Spleen (tissue), 11 donors: ENCODE results near the gene PTTG1IP. TPM values are rescaled to one million over a fixed set of nuclear protein-coding genes. Genes with fewer than 3 reads are reported as not detected.

ENCODE experiments used
- DNase-seq: peaks from one replicate; pipeline ENCODE4 v3.0.0-alpha.2; 2020
- H3K27ac ChIP-seq, 8 donors: fragments of 200-600 bp; sonication (generic) in 7 of 8; 1 replicate in 4 of 8; 2 replicates in 4 of 8; pipeline versions ENCODE4 v1.5.0 to v1.8.0; 2016 to 2021; ENCODE audit warnings: inconsistent platforms in 4 of 8, mild to moderate bottlenecking in 4 of 8, moderate library complexity in 1 of 8
- H3K27me3 ChIP-seq, 7 donors: fragments of 200-600 bp; sonication (generic) in 6 of 7; replicated peaks in 1 of 7; 1 replicate in 4 of 7; 2 replicates in 3 of 7; pipeline versions ENCODE4 v1.5.0 to v1.8.0; 2016 to 2021; ENCODE audit warnings: inconsistent platforms in 3 of 7, mild to moderate bottlenecking in 1 of 7
- H3K36me3 ChIP-seq, 6 donors: fragments of 200-600 bp; sonication (generic) in 5 of 6; 1 replicate in 4 of 6; 2 replicates in 2 of 6; pipeline versions ENCODE4 v1.5.0 to v1.8.0; 2016 to 2021; ENCODE audit warnings: inconsistent platforms in 2 of 6
- H3K4me1 ChIP-seq, 6 donors: fragments of 200-600 bp; sonication (generic) in 5 of 6; 1 replicate in 3 of 6; 2 replicates in 3 of 6; pipeline versions ENCODE4 v1.5.0 to v1.8.0; 2016 to 2021; ENCODE audit warnings: inconsistent platforms in 3 of 6
- H3K4me3 ChIP-seq, 8 donors: fragments of 200-600 bp; sonication (generic) in 7 of 8; 1 replicate in 4 of 8; 2 replicates in 4 of 8; pipeline versions ENCODE4 v1.5.0 to v1.8.0; 2016 to 2021; ENCODE audit warnings: inconsistent platforms in 4 of 8, mild to moderate bottlenecking in 4 of 8, moderate library complexity in 2 of 8
- H3K9me3 ChIP-seq, 8 donors: fragments of 200-600 bp; sonication (generic) in 7 of 8; 1 replicate in 4 of 8; 2 replicates in 4 of 8; pipeline versions ENCODE4 v1.5.0 to v1.8.0; 2016 to 2021; ENCODE audit warnings: inconsistent platforms in 4 of 8
- CTCF ChIP-seq, 11 experiments: fragments of 200-600 bp in 7 of 11; fragments of 450-650 bp in 4 of 11; sonication (generic) in 4 of 11; IDR thresholded peaks in 8 of 11; conservative IDR thresholded peaks in 3 of 11; 1 replicate in 7 of 11; 2 replicates in 4 of 11; pipeline versions ENCODE4 v1.4.0 to v1.8.0; 2016 to 2021; ENCODE audit warnings: antibody characterized with exemption in 11 of 11, inconsistent platforms in 4 of 11, mild to moderate bottlenecking in 1 of 11
- POLR2A ChIP-seq, 3 donors: fragments of 450-650 bp; IDR thresholded peaks; one replicate each; pipeline ENCODE4 v1.5.1; 2017; ENCODE audit warnings: antibody characterized with exemption in 3 of 3, mild to moderate bottlenecking in 1 of 3
- POLR2AphosphoS5 ChIP-seq, 3 donors: sonication (generic); formaldehyde crosslinking; IDR thresholded peaks; one replicate each; pipeline ENCODE4 v1.5.1; 2017; ENCODE audit warnings: antibody characterized with exemption in 3 of 3
- WGBS, 5 donors: extraction: QIAGEN DNeasy Blood & Tissue Kit in 3 of 5; methylation state at CpG; one replicate each; pipeline versions ENCODE4 v1.1.5 to v1.1.7; 2013 to 2018; 5-methylcytosine and 5-hydroxymethylcytosine counted together
- intact Hi-C: fragments of 100-400 bp; cut with DNase I; formaldehyde crosslinking; loops from one replicate; pipeline ENCODE4 v1.15.0; 2023; ENCODE audit warnings: low total_unique reads
- polyA plus RNA-seq, 3 donors: library from polyadenylated mRNA; stranded (reverse); fragments of 200-250 nt; gene quantifications; one replicate each; pipeline ENCODE4 v1.2.1, GENCODE V29; 2013
- total RNA-seq, 7 donors: library from RNA; depleted of rRNA in 3 of 7; stranded (reverse); fragments of >200 nt in 3 of 7; fragmentation: NEBNext Ultra II Directional in 4 of 7; extraction: Animal tissue kit (Norgen Biotek cat#: 25700) in 4 of 7; gene quantifications; one replicate each; pipeline versions ENCODE4 v1.1.0 to v1.2.1, GENCODE V29; 2016 to 2021
- donor health status: healthy with polysubstance abuse.
- donor health status: DM: no; HTN: no; CAD: no; lungs with moderate emphysema.
- donor health status: DM: no; HTN: no; CAD: no.
- donor health status: Bipolar disorder and iron deficiency.
- donor health status: healthy.
- donor health status: DM: no; HTN: no; CAD: no.
- donor health status: DM: yes; HTN: yes; CAD: no.

The PTTG1IP gene
- total and polyA plus RNA-seq, 10 donors: 57.6 to 189 (median 135) TPM

- DNase-seq: peak; percentile 87
- TF ChIP-seq POLR2A (IDR thresholded peaks at IDR 0.05): no peak
- peak in 1 of 3 donors; percentile 35 for TF ChIP-seq POLR2AphosphoS5 (IDR thresholded peaks at IDR 0.05)
- H3K27me3 ChIP-seq: peaks cover 0 to 26% (median 0%) of the 10 kb centered on the region in 7 donors
- no peaks in the 10 kb centered on the region for H3K9me3 ChIP-seq
- WGBS, 5 donors: 22 to 38% (median 32%) methylated on average over 20 to 27 of the region's 27 CpGs
- peaks cover 3 to 42% (median 32%) of the 10 kb centered on the region in 6 donors for H3K36me3 ChIP-seq
- H3K4me1 ChIP-seq: peaks cover 17 to 56% (median 24%) of the 10 kb centered on the region in 6 donors
- peak overlapping the region in 5 of 8 donors; percentile 36 to 63 (median 47) for H3K27ac ChIP-seq
- peak overlapping the region in 4 of 8 donors; percentile 18 to 61 (median 38) for H3K4me3 ChIP-seq
- intact Hi-C loops: no loop called here
Measured at GRCh38 chr21:44846485-44847260, 26.8 kb downstream of the PTTG1IP start.

- no peak for DNase-seq
- Histone ChIP-seq H3K9me3 (no peaks in the 10 kb centered on the region), H3K4me3 (peak overlapping the region in 6 of 8 donors; percentile 18 to 61 (median 34)), H3K4me1 (peaks cover 17 to 51% (median 23%) of the 10 kb centered on the region in 6 donors), H3K27ac (peak overlapping the region in 5 of 8 donors; percentile 36 to 63 (median 47)), H3K27me3 (peaks cover 0 to 26% (median 0%) of the 10 kb centered on the region in 7 donors), H3K36me3 (peaks cover 3 to 36% (median 28%) of the 10 kb centered on the region in 6 donors)
- TF ChIP-seq CTCF (IDR thresholded peaks at IDR 0.05 in 8 of 11, conservative IDR thresholded peaks at IDR 0.05 in 3 of 11) (peak in 1 of 11 experiments; percentile 4), POLR2A (IDR thresholded peaks at IDR 0.05) (no peak)
- intact Hi-C loops: no loop called here
- WGBS, 5 donors: 4 to 11% (median 6%) methylated on average over 1 of the region's 1 CpG
Measured at GRCh38 chr21:44846224-44846484, 27.3 kb downstream of the PTTG1IP start.

GRCh38 chr21:44845418-44846223 is 27.9 kb downstream of the PTTG1IP start:
- Histone ChIP-seq H3K9me3 (no peaks in the 10 kb centered on the region), H3K4me3 (peak overlapping the region; percentile 12 to 61 (median 25)), H3K27ac (peak overlapping the region in 5 of 8 donors; percentile 36 to 63 (median 47)), H3K27me3 (peaks cover 0 to 26% (median 0%) of the 10 kb centered on the region in 7 donors), H3K36me3 (peaks cover 0 to 31% (median 23%) of the 10 kb centered on the region in 6 donors), H3K4me1 (peaks cover 17 to 48% (median 22%) of the 10 kb centered on the region in 6 donors)
- TF ChIP-seq CTCF (IDR thresholded peaks at IDR 0.05 in 8 of 11, conservative IDR thresholded peaks at IDR 0.05 in 3 of 11) (peak in 5 of 11 experiments; percentile 26 to 41 (median 34)), POLR2AphosphoS5 (IDR thresholded peaks at IDR 0.05) (peak; percentile 51 to 83 (median 77)), POLR2A (IDR thresholded peaks at IDR 0.05) (no peak)
- DNase-seq: peak; percentile 89
- 7 to 14% (median 7%) methylated on average over 28 to 34 of the region's 34 CpGs for WGBS, 5 donors
- intact Hi-C loops: no loop called here

GRCh38 chr21:44844256-44844655 is 29.2 kb downstream of the PTTG1IP start:
- H3K9me3 ChIP-seq: no peaks in the 10 kb centered on the region
- no peak overlapping the region for H3K4me3 ChIP-seq
- H3K27ac ChIP-seq: no peak overlapping the region
- WGBS, 5 donors: 70 to 90% (median 83%) methylated on average over 12 to 16 of the region's 16 CpGs
- no peak for DNase-seq
- intact Hi-C loops: no loop called here
- H3K4me1 ChIP-seq: peaks cover 17 to 35% (median 22%) of the 10 kb centered on the region in 6 donors
- no peak for TF ChIP-seq POLR2A (IDR thresholded peaks at IDR 0.05)
- no peak for TF ChIP-seq POLR2AphosphoS5 (IDR thresholded peaks at IDR 0.05)
- TF ChIP-seq CTCF (IDR thresholded peaks at IDR 0.05 in 8 of 11, conservative IDR thresholded peaks at IDR 0.05 in 3 of 11): no peak
- H3K27me3 ChIP-seq: peaks cover 0 to 26% (median 0%) of the 10 kb centered on the region in 7 donors
- H3K36me3 ChIP-seq: peaks cover 0 to 18% (median 9%) of the 10 kb centered on the region in 6 donors
